ENCODE measurements around the gene PES1.
"Not testable (repeated sequence)": the region's sequence is repeated elsewhere in the genome, so short reads cannot be mapped to it uniquely, and the experiment has no call there.

The PES1 gene

GRCh38 chr22:30552719-30553118 lies 39.0 kb downstream of the PES1 start:
- H3K27me3 ChIP-seq (ENCODE audit: control insufficient read depth, insufficient read depth, low read length), result peaks cover 5% of the 10 kb centered on the region; the same call in 1 of the 2 replicates
- no peak overlapping the region for H3K9ac ChIP-seq (ENCODE audit: low read length)
- no peaks in the 10 kb centered on the region for H3K36me3 ChIP-seq (ENCODE audit: control insufficient read depth, insufficient read depth, low read length)
- no peak overlapping the region for H3K4me3 ChIP-seq (ENCODE audit: low read depth, low read length)
- H3K4me1 ChIP-seq (ENCODE audit: control insufficient read depth, insufficient read depth, low read length), result no peaks in the 10 kb centered on the region
- H3K27ac ChIP-seq (ENCODE audit: low read depth, low read length), result no peak overlapping the region
- no peaks in the 10 kb centered on the region for H3K9me3 ChIP-seq (ENCODE audit: control insufficient read depth, insufficient read depth, low read depth, low read length)

GRCh38 chr22:30551813-30552212 lies 39.9 kb downstream of the PES1 start:
- not testable (repeated sequence) for H3K9me3 ChIP-seq (ENCODE audit: control insufficient read depth, insufficient read depth, low read depth, low read length); H3K27me3 ChIP-seq (ENCODE audit: control insufficient read depth, insufficient read depth, low read length); H3K36me3 ChIP-seq (ENCODE audit: control insufficient read depth, insufficient read depth, low read length); H3K27ac ChIP-seq (ENCODE audit: low read depth, low read length); H3K9ac ChIP-seq (ENCODE audit: low read length); H3K4me3 ChIP-seq (ENCODE audit: low read depth, low read length); H3K4me1 ChIP-seq (ENCODE audit: control insufficient read depth, insufficient read depth, low read length)

GRCh38 chr22:30547188-30547587 lies 44.5 kb downstream of the PES1 start:
- Histone ChIP-seq H3K4me1 (ENCODE audit: control insufficient read depth, insufficient read depth, low read length) (peaks cover 6% of the 10 kb centered on the region), H3K27me3 (ENCODE audit: control insufficient read depth, insufficient read depth, low read length) (peaks cover 34% of the 10 kb centered on the region), H3K27ac (ENCODE audit: low read depth, low read length) (no peak overlapping the region), H3K9me3 (ENCODE audit: control insufficient read depth, insufficient read depth, low read depth, low read length) (no peaks in the 10 kb centered on the region), H3K4me3 (ENCODE audit: low read depth, low read length) (no peak overlapping the region), H3K36me3 (ENCODE audit: control insufficient read depth, insufficient read depth, low read length) (no peaks in the 10 kb centered on the region), H3K9ac (ENCODE audit: low read length) (no peak overlapping the region)

- Histone ChIP-seq H3K27me3 (ENCODE audit: control insufficient read depth, insufficient read depth, low read length) (peaks cover 38% of the 10 kb centered on the region), H3K9ac (ENCODE audit: low read length) (no peak within 1 kb of the TSS), H3K27ac (ENCODE audit: low read depth, low read length) (no peak within 1 kb of the TSS), H3K9me3 (ENCODE audit: control insufficient read depth, insufficient read depth, low read depth, low read length) (no peaks in the 10 kb centered on the region), H3K4me1 (ENCODE audit: control insufficient read depth, insufficient read depth, low read length) (peaks cover 9% of the 10 kb centered on the region), H3K36me3 (ENCODE audit: control insufficient read depth, insufficient read depth, low read length) (no peaks in the 10 kb centered on the region), H3K4me3 (ENCODE audit: low read depth, low read length) (no peak within 1 kb of the TSS)
Measured at GRCh38 chr22:30546616-30547015, 45.1 kb downstream of the PES1 start, which contains the start of gene SEC14L6. Gene SEC14L6, minus strand, starts transcription at chr22:30546741. Its CDS starts 59 bp downstream, at chr22:30546682.

- Histone ChIP-seq H3K4me1 (ENCODE audit: control insufficient read depth, insufficient read depth, low read length) (peaks cover 12% of the 10 kb centered on the region), H3K4me3 (ENCODE audit: low read depth, low read length) (peak overlapping the region; percentile 56), H3K27ac (ENCODE audit: low read depth, low read length) (no peak overlapping the region), H3K27me3 (ENCODE audit: control insufficient read depth, insufficient read depth, low read length) (peaks cover 37% of the 10 kb centered on the region), H3K36me3 (ENCODE audit: control insufficient read depth, insufficient read depth, low read length) (no peaks in the 10 kb centered on the region), H3K9ac (ENCODE audit: low read length) (peak overlapping the region; percentile 26), H3K9me3 (ENCODE audit: control insufficient read depth, insufficient read depth, low read depth, low read length) (no peaks in the 10 kb centered on the region)
Measured at GRCh38 chr22:30542811-30543188, 48.9 kb downstream of the PES1 start.

- peak overlapping the region; percentile 26 for H3K9ac ChIP-seq (ENCODE audit: low read length)
- no peaks in the 10 kb centered on the region for H3K9me3 ChIP-seq (ENCODE audit: control insufficient read depth, insufficient read depth, low read depth, low read length)
- H3K4me1 ChIP-seq (ENCODE audit: control insufficient read depth, insufficient read depth, low read length), result peaks cover 18% of the 10 kb centered on the region
- H3K4me3 ChIP-seq (ENCODE audit: low read depth, low read length), result peak overlapping the region; percentile 56
- no peak overlapping the region for H3K27ac ChIP-seq (ENCODE audit: low read depth, low read length)
- no peaks in the 10 kb centered on the region for H3K36me3 ChIP-seq (ENCODE audit: control insufficient read depth, insufficient read depth, low read length)
- H3K27me3 ChIP-seq (ENCODE audit: control insufficient read depth, insufficient read depth, low read length), result peaks cover 34% of the 10 kb centered on the region
Measured at GRCh38 chr22:30541961-30542810, 49.5 kb downstream of the PES1 start.

GRCh38 chr22:30541511-30541910 lies 50.2 kb downstream of the PES1 start:
- H3K9ac ChIP-seq (ENCODE audit: low read length); H3K27ac ChIP-seq (ENCODE audit: low read depth, low read length); H3K9me3 ChIP-seq (ENCODE audit: control insufficient read depth, insufficient read depth, low read depth, low read length); H3K36me3 ChIP-seq (ENCODE audit: control insufficient read depth, insufficient read depth, low read length): not testable (repeated sequence)
- Histone ChIP-seq H3K27me3 (ENCODE audit: control insufficient read depth, insufficient read depth, low read length) (peaks cover 34% of the 10 kb centered on the region), H3K4me1 (ENCODE audit: control insufficient read depth, insufficient read depth, low read length) (peaks cover 20% of the 10 kb centered on the region), H3K4me3 (ENCODE audit: low read depth, low read length) (peak overlapping the region; percentile 56)

- Histone ChIP-seq H3K27me3 (ENCODE audit: control insufficient read depth, insufficient read depth, low read length) (peaks cover 29% of the 10 kb centered on the region), H3K4me3 (ENCODE audit: low read depth, low read length) (no peak overlapping the region), H3K36me3 (ENCODE audit: control insufficient read depth, insufficient read depth, low read length) (no peaks in the 10 kb centered on the region), H3K9ac (ENCODE audit: low read length) (no peak overlapping the region), H3K27ac (ENCODE audit: low read depth, low read length) (no peak overlapping the region), H3K4me1 (ENCODE audit: control insufficient read depth, insufficient read depth, low read length) (peaks cover 20% of the 10 kb centered on the region), H3K9me3 (ENCODE audit: control insufficient read depth, insufficient read depth, low read depth, low read length) (no peaks in the 10 kb centered on the region)
Measured at GRCh38 chr22:30539368-30539767, 52.3 kb downstream of the PES1 start.

- Histone ChIP-seq H3K4me1 (ENCODE audit: control insufficient read depth, insufficient read depth, low read length) (peaks cover 20% of the 10 kb centered on the region), H3K27ac (ENCODE audit: low read depth, low read length) (no peak overlapping the region), H3K9ac (ENCODE audit: low read length) (no peak overlapping the region), H3K36me3 (ENCODE audit: control insufficient read depth, insufficient read depth, low read length) (no peaks in the 10 kb centered on the region), H3K4me3 (ENCODE audit: low read depth, low read length) (no peak overlapping the region), H3K27me3 (ENCODE audit: control insufficient read depth, insufficient read depth, low read length) (peaks cover 18% of the 10 kb centered on the region), H3K9me3 (ENCODE audit: control insufficient read depth, insufficient read depth, low read depth, low read length) (no peaks in the 10 kb centered on the region)
Measured at GRCh38 chr22:30538280-30538679, 53.4 kb downstream of the PES1 start.

GRCh38 chr22:30537083-30537731 lies 54.5 kb downstream of the PES1 start:
- H3K4me1 ChIP-seq (ENCODE audit: control insufficient read depth, insufficient read depth, low read length), result peaks cover 14% of the 10 kb centered on the region
- H3K4me3 ChIP-seq (ENCODE audit: low read depth, low read length), result no peak overlapping the region
- H3K9me3 ChIP-seq (ENCODE audit: control insufficient read depth, insufficient read depth, low read depth, low read length), result no peaks in the 10 kb centered on the region
- no peak overlapping the region for H3K27ac ChIP-seq (ENCODE audit: low read depth, low read length)
- peaks cover 7% of the 10 kb centered on the region for H3K27me3 ChIP-seq (ENCODE audit: control insufficient read depth, insufficient read depth, low read length)
- no peak overlapping the region for H3K9ac ChIP-seq (ENCODE audit: low read length)
- no peaks in the 10 kb centered on the region for H3K36me3 ChIP-seq (ENCODE audit: control insufficient read depth, insufficient read depth, low read length)

- no peaks in the 10 kb centered on the region for H3K9me3 ChIP-seq (ENCODE audit: control insufficient read depth, insufficient read depth, low read depth, low read length)
- no peak overlapping the region for H3K27ac ChIP-seq (ENCODE audit: low read depth, low read length)
- no peaks in the 10 kb centered on the region for H3K27me3 ChIP-seq (ENCODE audit: control insufficient read depth, insufficient read depth, low read length)
- peaks cover 9% of the 10 kb centered on the region for H3K4me1 ChIP-seq (ENCODE audit: control insufficient read depth, insufficient read depth, low read length)
- no peak overlapping the region for H3K9ac ChIP-seq (ENCODE audit: low read length)
- H3K36me3 ChIP-seq (ENCODE audit: control insufficient read depth, insufficient read depth, low read length), result no peaks in the 10 kb centered on the region
- H3K4me3 ChIP-seq (ENCODE audit: low read depth, low read length), result no peak overlapping the region
Measured at GRCh38 chr22:30535182-30535581, 56.5 kb downstream of the PES1 start.
